Astrocyte (in vitro differentiated cells and primary cell): ENCODE results near the gene SSU72. TPM values are rescaled to one million over a fixed set of nuclear protein-coding genes. Genes with fewer than 3 reads are reported as not detected.

Source experiments
- DNase-seq: peaks from one replicate; pipeline ENCODE4 v3.0.0-alpha.2; 2010; ENCODE audit warnings: low read depth
- FAIRE-seq: peaks from 2 replicates; lab custom pipeline; 2011; peaks lifted over from hg19 to GRCh38; lab: Jason Lieb, UNC
- H2AFZ ChIP-seq: 2 replicates; pipeline ENCODE4 v1.6.0; 2012; ENCODE audit warnings: low read depth, low read length, inconsistent platforms
- H3K27ac ChIP-seq: 2 replicates; pipeline ENCODE4 v1.5.1; 2011; ENCODE audit warnings: low read depth, low read length, inconsistent platforms
- H3K27me3 ChIP-seq: 2 replicates; pipeline ENCODE4 v1.6.0; 2011; ENCODE audit warnings: low read length, inconsistent platforms; ENCODE audit not compliant: insufficient read depth
- H3K36me3 ChIP-seq: 2 replicates; pipeline ENCODE4 v1.5.1; 2011; ENCODE audit warnings: low read length, inconsistent platforms; ENCODE audit not compliant: insufficient read depth
- H3K4me1 ChIP-seq: 2 replicates; pipeline ENCODE4 v1.5.1; 2011; ENCODE audit warnings: low read length, inconsistent platforms; ENCODE audit not compliant: insufficient read depth
- H3K4me2 ChIP-seq: 2 replicates; pipeline ENCODE4 v1.6.0; 2012; ENCODE audit warnings: low read length, inconsistent platforms
- H3K4me3 ChIP-seq: 2 replicates; pipeline ENCODE4 v1.5.1; 2011; ENCODE audit warnings: low read depth, mild to moderate bottlenecking, low read length, inconsistent platforms; ENCODE audit not compliant: insufficient read depth
- H3K79me2 ChIP-seq: 2 replicates; pipeline ENCODE4 v1.6.0; 2012; ENCODE audit warnings: mild to moderate bottlenecking, low read length, inconsistent platforms; ENCODE audit not compliant: insufficient read depth
- H3K9ac ChIP-seq: 2 replicates; pipeline ENCODE4 v1.6.0; 2012; ENCODE audit warnings: mild to moderate bottlenecking, low read length, inconsistent platforms
- H3K9me3 ChIP-seq: 2 replicates; pipeline ENCODE4 v1.5.1; 2012; ENCODE audit warnings: low read depth, mild to moderate bottlenecking, low read length, inconsistent platforms; ENCODE audit not compliant: insufficient read depth
- H4K20me1 ChIP-seq: 2 replicates; pipeline ENCODE4 v1.6.0; 2012; ENCODE audit warnings: low read length, inconsistent platforms; ENCODE audit not compliant: insufficient read depth
- H3K27ac Mint-ChIP-seq: one replicate; pipeline ENCODE4 v1.8.0; 2021; ENCODE audit warnings: mild to moderate bottlenecking, mixed read lengths; ENCODE audit not compliant: unreplicated experiment
- H3K27me3 Mint-ChIP-seq: one replicate; pipeline ENCODE4 v1.8.0; 2021; ENCODE audit warnings: low read depth, mixed read lengths; ENCODE audit not compliant: unreplicated experiment
- H3K36me3 Mint-ChIP-seq: one replicate; pipeline ENCODE4 v1.8.0; 2021; ENCODE audit warnings: low read depth, mixed read lengths; ENCODE audit not compliant: unreplicated experiment
- H3K4me1 Mint-ChIP-seq: one replicate; pipeline ENCODE4 v1.8.0; 2021; ENCODE audit warnings: low read depth, mixed read lengths; ENCODE audit not compliant: unreplicated experiment
- H3K4me3 Mint-ChIP-seq: one replicate; pipeline ENCODE4 v1.8.0; 2021; ENCODE audit warnings: mild to moderate bottlenecking, moderate library complexity, mixed read lengths; ENCODE audit not compliant: unreplicated experiment
- H3K9me3 Mint-ChIP-seq: one replicate; pipeline ENCODE4 v1.8.0; 2021; ENCODE audit warnings: mild to moderate bottlenecking, mixed read lengths; ENCODE audit not compliant: unreplicated experiment
- CTCF ChIP-seq: IDR thresholded peaks from 2 replicates; pipeline ENCODE4 v1.5.1; 2011; ENCODE audit warnings: low read depth, mild to moderate bottlenecking, inconsistent platforms, low read length, moderate library complexity; ENCODE audit not compliant: insufficient read depth
- EZH2 ChIP-seq: IDR thresholded peaks from 2 replicates; pipeline ENCODE4 v1.6.1; 2012; ENCODE audit warnings: mild to moderate bottlenecking, low read length, inconsistent platforms; ENCODE audit not compliant: insufficient read depth
- total RNA-seq: library from RNA; stranded (reverse); gene quantifications from 2 replicates; pipeline ENCODE4 v1.2.1, GENCODE V29; 2021

Gene SSU72
- total RNA-seq, 1 donor from 2014 or later: 145 TPM

GRCh38 chr1:1547476-1547875 is 27.2 kb downstream of the SSU72 start:
- Mint-ChIP-seq H3K9me3 (no peaks in the 10 kb centered on the region), H3K36me3 (peaks cover 2% of the 10 kb centered on the region), H3K27me3 (no peaks in the 10 kb centered on the region), H3K4me3 (no peak overlapping the region), H3K4me1 (peaks cover 11% of the 10 kb centered on the region), H3K27ac (no peak overlapping the region)
- peaks cover 36% of the 10 kb centered on the region for H4K20me1 ChIP-seq
- no peak overlapping the region for H3K27ac ChIP-seq
- no peak overlapping the region for H3K4me2 ChIP-seq
- DNase-seq (no peak), FAIRE-seq (no peak)
- peaks cover 19% of the 10 kb centered on the region for H3K79me2 ChIP-seq
- no peak for TF ChIP-seq EZH2
- no peak for TF ChIP-seq CTCF
- no peaks in the 10 kb centered on the region for H3K9me3 ChIP-seq
- H2AFZ ChIP-seq: no peak overlapping the region
- H3K27me3 ChIP-seq: no peaks in the 10 kb centered on the region
- no peaks in the 10 kb centered on the region for H3K36me3 ChIP-seq
- H3K4me1 ChIP-seq: no peaks in the 10 kb centered on the region
- H3K4me3 ChIP-seq: no peak overlapping the region
- no peak overlapping the region for H3K9ac ChIP-seq

- H3K27me3 ChIP-seq: no peaks in the 10 kb centered on the region
- no peak overlapping the region for H3K9ac ChIP-seq
- TF ChIP-seq CTCF (no peak), EZH2 (no peak)
- Mint-ChIP-seq H3K27me3 (no peaks in the 10 kb centered on the region), H3K36me3 (peaks cover 2% of the 10 kb centered on the region), H3K4me1 (peaks cover 11% of the 10 kb centered on the region), H3K27ac (no peak overlapping the region), H3K4me3 (no peak overlapping the region), H3K9me3 (no peaks in the 10 kb centered on the region)
- H3K27ac ChIP-seq: no peak overlapping the region
- no peaks in the 10 kb centered on the region for H3K36me3 ChIP-seq
- H3K9me3 ChIP-seq: no peaks in the 10 kb centered on the region
- H3K4me1 ChIP-seq: no peaks in the 10 kb centered on the region
- peaks cover 15% of the 10 kb centered on the region for H3K79me2 ChIP-seq
- FAIRE-seq (no peak), DNase-seq (no peak)
- no peak overlapping the region for H2AFZ ChIP-seq
- H3K4me2 ChIP-seq: no peak overlapping the region
- H4K20me1 ChIP-seq: peaks cover 34% of the 10 kb centered on the region
- H3K4me3 ChIP-seq: no peak overlapping the region
These were observed 27.7 kb downstream of the SSU72 start for GRCh38 chr1:1547011-1547410.

GRCh38 chr1:1545946-1546737 is 28.5 kb downstream of the SSU72 start:
- Histone ChIP-seq H3K4me1 (no peaks in the 10 kb centered on the region), H3K4me2 (no peak overlapping the region), H3K36me3 (no peaks in the 10 kb centered on the region), H2AFZ (no peak overlapping the region), H3K27me3 (no peaks in the 10 kb centered on the region), H3K9me3 (no peaks in the 10 kb centered on the region), H3K9ac (no peak overlapping the region), H3K4me3 (no peak overlapping the region), H3K79me2 (peaks cover 10% of the 10 kb centered on the region), H3K27ac (no peak overlapping the region), H4K20me1 (peaks cover 30% of the 10 kb centered on the region)
- Mint-ChIP-seq H3K27me3 (no peaks in the 10 kb centered on the region), H3K4me1 (peaks cover 2% of the 10 kb centered on the region), H3K4me3 (no peak overlapping the region), H3K36me3 (peaks cover 7% of the 10 kb centered on the region), H3K9me3 (no peaks in the 10 kb centered on the region), H3K27ac (no peak overlapping the region)
- DNase-seq: no peak
- no peak for TF ChIP-seq CTCF
- TF ChIP-seq EZH2: no peak
- no peak for FAIRE-seq
